ENCODE results near the gene ADAT3. TPM values are rescaled to one million over a fixed set of nuclear protein-coding genes. Genes with fewer than 3 reads are reported as not detected.
"Not testable (repeated sequence)": the region's sequence is repeated elsewhere in the genome, so short reads cannot be mapped to it uniquely, and the experiment has no call there.

ADAT3 gene
- total RNA-seq, 5 donors from 2014 or later (not counting 1 experiment from before 2014, with no cell fraction given): 6.0 to 16.1 (median 7.7) TPM

DNA sequence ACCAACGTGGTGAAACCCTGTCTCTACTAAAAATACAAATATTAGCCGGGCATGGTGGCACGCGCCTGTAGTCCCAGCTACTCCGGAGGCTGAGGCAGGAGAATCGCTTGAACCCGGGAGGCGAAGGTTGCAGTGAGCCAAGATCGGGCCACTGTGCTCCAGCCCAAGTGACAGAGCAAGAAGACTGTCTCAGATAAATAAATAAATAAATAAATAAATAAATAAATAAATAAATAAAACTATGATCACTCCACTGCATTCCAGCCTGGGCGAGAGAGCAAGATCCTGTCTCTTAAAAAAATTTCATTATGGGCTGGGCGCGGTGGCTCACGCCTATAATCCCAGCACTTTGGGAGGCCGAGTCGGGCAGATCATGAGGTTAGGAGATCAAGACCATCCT lies 18.8 kb upstream of the ADAT3 start:
- H3K27me3 Mint-ChIP-seq; H3K9me3 ChIP-seq; H3K27me3 ChIP-seq (replicated peaks in 1 of 2; ENCODE audit: control insufficient read depth in 2 of 2, extremely low read depth in 1 of 2, insufficient read depth in 2 of 2, low read length in 1 of 2); ATAC-seq (replicated peaks in 1 of 4); DNase-seq; H3K36me3 ChIP-seq (ENCODE audit: control insufficient read depth in 2 of 2, extremely low read depth in 1 of 2, insufficient read depth in 1 of 2, low read length in 1 of 2); H3K27ac Mint-ChIP-seq; CTCF ChIA-PET; H3K27ac ChIP-seq (ENCODE audit: low read length); H3K4me3 ChIP-seq (ENCODE audit: control insufficient read depth in 1 of 2, extremely low read depth in 1 of 2, low read length in 1 of 2); H3K9me3 Mint-ChIP-seq; POLR2A ChIA-PET: not testable (repeated sequence)
- H3K4me1 ChIP-seq (ENCODE audit: control insufficient read depth in 1 of 2, extremely low read depth in 1 of 2, insufficient read depth in 2 of 2, low read length in 2 of 2): peaks cover 17 to 41% of the 10 kb centered on the region in 2 experiments
- peak overlapping the region in 1 of 3 donors; percentile 94 for H3K4me3 Mint-ChIP-seq
- 93% methylated on average over 9 of the region's 15 CpGs for WGBS (ENCODE audit: insufficient coverage)
- H3K36me3 Mint-ChIP-seq: peaks cover 11% of the 10 kb centered on the region
- peaks cover 24 to 37% (median 31%) of the 10 kb centered on the region in 3 donors for H3K4me1 Mint-ChIP-seq

DNA sequence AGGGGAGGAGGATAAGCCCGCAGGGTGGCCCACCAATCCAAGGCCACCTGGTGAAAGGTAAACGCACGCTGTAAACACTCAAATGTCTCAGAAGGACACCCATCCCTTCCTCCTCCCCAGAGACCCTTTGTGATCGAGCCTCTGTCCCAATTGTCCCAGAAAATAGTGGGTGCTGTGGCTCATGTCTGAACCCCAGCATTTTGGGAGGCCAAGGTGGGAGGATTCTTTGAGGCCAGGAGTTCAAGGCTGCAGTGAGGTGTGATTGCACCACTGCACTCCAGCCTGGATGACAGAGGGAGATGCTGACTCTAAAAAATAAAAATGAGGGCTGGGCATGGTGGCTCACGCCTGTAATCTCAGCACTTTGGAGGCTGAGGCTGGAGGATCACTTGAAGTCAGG lies 16.8 kb upstream of the ADAT3 start:
- no peak for ATAC-seq (replicated peaks in 1 of 4)
- Histone ChIP-seq H3K4me3 (ENCODE audit: control insufficient read depth in 1 of 2, extremely low read depth in 1 of 2, low read length in 1 of 2) (no peak overlapping the region), H3K36me3 (ENCODE audit: control insufficient read depth in 2 of 2, extremely low read depth in 1 of 2, insufficient read depth in 1 of 2, low read length in 1 of 2) (no peaks in the 10 kb centered on the region), H3K27ac (ENCODE audit: low read length) (no peak overlapping the region), H3K9me3 (no peaks in the 10 kb centered on the region), H3K27me3 (replicated peaks in 1 of 2; ENCODE audit: control insufficient read depth in 2 of 2, extremely low read depth in 1 of 2, insufficient read depth in 2 of 2, low read length in 1 of 2) (no peaks in the 10 kb centered on the region), H3K4me1 (ENCODE audit: control insufficient read depth in 1 of 2, extremely low read depth in 1 of 2, insufficient read depth in 2 of 2, low read length in 2 of 2) (peaks cover 3 to 22% of the 10 kb centered on the region in 2 experiments)
- Mint-ChIP-seq H3K36me3 (peaks cover 7% of the 10 kb centered on the region), H3K4me3 (no peak overlapping the region), H3K27me3 (no peaks in the 10 kb centered on the region), H3K9me3 (no peaks in the 10 kb centered on the region), H3K27ac (no peak overlapping the region), H3K4me1 (peaks cover 9 to 21% (median 17%) of the 10 kb centered on the region in 3 donors)
- ChIA-PET POLR2A (no interaction called here), CTCF (no interaction called here)
- 73% methylated on average over 1 of the region's 5 CpGs for WGBS (ENCODE audit: insufficient coverage)
- DNase-seq: no peak

DNA sequence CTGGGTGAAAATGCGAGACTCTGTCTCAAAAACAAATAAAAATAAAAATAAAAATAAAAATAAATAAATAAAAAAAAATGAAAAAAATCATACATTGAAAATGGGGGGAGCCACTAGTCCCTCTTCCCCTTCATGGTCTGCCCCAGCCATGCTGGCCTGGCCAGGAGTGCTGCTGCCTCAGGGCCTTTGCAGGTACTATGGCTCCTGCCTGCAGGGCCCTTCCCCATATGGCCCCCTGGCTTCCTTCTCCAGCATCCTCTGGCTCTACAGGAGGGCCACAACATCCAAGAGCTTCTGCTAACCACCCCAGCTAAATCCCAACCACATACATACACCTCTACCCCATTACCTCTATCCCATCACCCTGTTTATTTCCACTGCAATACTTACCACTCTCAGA lies 15.3 kb upstream of the ADAT3 start:
- peak overlapping the region in 1 of 2 donors; percentile 0 for H3K27ac Mint-ChIP-seq
- Histone ChIP-seq H3K9me3 (no peaks in the 10 kb centered on the region), H3K36me3 (ENCODE audit: control insufficient read depth in 2 of 2, extremely low read depth in 1 of 2, insufficient read depth in 1 of 2, low read length in 1 of 2) (no peaks in the 10 kb centered on the region), H3K4me1 (ENCODE audit: control insufficient read depth in 1 of 2, extremely low read depth in 1 of 2, insufficient read depth in 2 of 2, low read length in 2 of 2) (peaks cover 0 to 20% of the 10 kb centered on the region in 2 experiments), H3K27me3 (replicated peaks in 1 of 2; ENCODE audit: control insufficient read depth in 2 of 2, extremely low read depth in 1 of 2, insufficient read depth in 2 of 2, low read length in 1 of 2) (no peaks in the 10 kb centered on the region), H3K27ac (ENCODE audit: low read length) (no peak overlapping the region), H3K4me3 (ENCODE audit: control insufficient read depth in 1 of 2, extremely low read depth in 1 of 2, low read length in 1 of 2) (no peak overlapping the region)
- WGBS (ENCODE audit: insufficient coverage): no CpG with 5 or more reads among the region's 1 CpG
- ChIA-PET CTCF (no interaction called here), POLR2A (no interaction called here)
- no peaks in the 10 kb centered on the region for H3K9me3 Mint-ChIP-seq
- H3K36me3 Mint-ChIP-seq: no peaks in the 10 kb centered on the region
- ATAC-seq (replicated peaks in 1 of 4): no peak
- no peak overlapping the region for H3K4me3 Mint-ChIP-seq
- no peaks in the 10 kb centered on the region for H3K27me3 Mint-ChIP-seq
- H3K4me1 Mint-ChIP-seq: peaks cover 5 to 12% (median 11%) of the 10 kb centered on the region in 3 donors
- no peak for DNase-seq

DNA sequence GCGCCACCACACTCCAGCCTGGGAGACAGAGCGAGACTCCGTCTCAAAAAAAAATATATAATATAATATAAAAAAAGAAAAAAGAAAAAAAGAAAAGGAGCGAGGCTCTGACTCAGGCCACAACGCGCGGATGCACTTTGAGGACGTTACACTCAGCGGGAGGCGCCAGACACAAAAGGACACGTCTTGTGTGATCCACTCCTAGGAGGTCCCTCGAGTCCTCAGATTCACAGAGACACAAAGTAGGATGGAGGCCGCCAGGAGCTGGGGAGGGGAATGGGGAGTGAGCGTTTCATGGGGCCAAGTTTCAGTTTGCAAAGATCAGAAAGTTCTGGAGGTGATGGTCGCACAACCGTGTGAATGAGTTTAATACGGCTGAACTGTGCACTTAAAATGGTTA lies 11.4 kb upstream of the ADAT3 start:
- Mint-ChIP-seq H3K27me3 (no peaks in the 10 kb centered on the region), H3K36me3 (no peaks in the 10 kb centered on the region), H3K9me3 (no peaks in the 10 kb centered on the region), H3K4me3 (peak overlapping the region in 2 of 3 donors; percentile 34 to 86), H3K4me1 (peaks cover 32 to 38% (median 37%) of the 10 kb centered on the region in 3 donors), H3K27ac (no peak overlapping the region)
- no peaks in the 10 kb centered on the region for H3K9me3 ChIP-seq
- H3K4me1 ChIP-seq (ENCODE audit: control insufficient read depth in 1 of 2, extremely low read depth in 1 of 2, insufficient read depth in 2 of 2, low read length in 2 of 2): peaks cover 17 to 48% of the 10 kb centered on the region in 2 experiments
- ATAC-seq (replicated peaks in 1 of 4) (no peak), DNase-seq (no peak)
- POLR2A ChIA-PET: interaction anchor here in 1 of 2 donors (0.5 kb wide), 1 partner anchor 489 kb away, joined by 6 read pairs; no protein-coding TSS in a partner anchor
- WGBS (ENCODE audit: insufficient coverage): 96% methylated on average over 13 of the region's 17 CpGs
- no peaks in the 10 kb centered on the region for H3K36me3 ChIP-seq (ENCODE audit: control insufficient read depth in 2 of 2, extremely low read depth in 1 of 2, insufficient read depth in 1 of 2, low read length in 1 of 2)
- H3K27me3 ChIP-seq (replicated peaks in 1 of 2; ENCODE audit: control insufficient read depth in 2 of 2, extremely low read depth in 1 of 2, insufficient read depth in 2 of 2, low read length in 1 of 2): no peaks in the 10 kb centered on the region
- no peak overlapping the region for H3K27ac ChIP-seq (ENCODE audit: low read length)
- no peak overlapping the region for H3K4me3 ChIP-seq (ENCODE audit: control insufficient read depth in 1 of 2, extremely low read depth in 1 of 2, low read length in 1 of 2)
- CTCF ChIA-PET: interaction anchor here in 1 of 2 donors (0.5 kb wide), 1 partner anchor 198 kb away, joined by 8 read pairs; no protein-coding TSS in a partner anchor

DNA sequence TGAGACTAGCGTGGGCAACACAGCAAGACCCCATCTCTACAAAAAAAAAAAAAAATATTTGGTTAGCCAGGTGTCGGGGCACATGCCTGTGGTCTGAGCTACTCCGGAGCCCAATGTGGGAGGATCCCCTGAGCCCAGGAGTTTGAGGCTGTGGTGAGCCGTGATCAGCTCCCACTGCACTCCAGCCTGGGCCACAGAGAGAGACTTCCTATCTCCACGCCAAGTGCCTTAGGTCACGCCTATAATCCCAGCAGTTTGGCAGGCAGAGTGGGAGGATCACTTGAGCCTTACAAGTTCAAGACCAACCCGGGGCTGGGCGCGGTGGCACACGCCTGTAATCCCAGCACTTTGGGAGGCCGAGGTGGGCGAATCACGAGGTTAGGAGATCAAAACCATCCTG lies 8.7 kb upstream of the ADAT3 start:
- Histone ChIP-seq H3K27me3 (replicated peaks in 1 of 2; ENCODE audit: control insufficient read depth in 2 of 2, extremely low read depth in 1 of 2, insufficient read depth in 2 of 2, low read length in 1 of 2) (no peaks in the 10 kb centered on the region), H3K27ac (ENCODE audit: low read length) (peak overlapping the region; percentile 79), H3K36me3 (ENCODE audit: control insufficient read depth in 2 of 2, extremely low read depth in 1 of 2, insufficient read depth in 1 of 2, low read length in 1 of 2) (no peaks in the 10 kb centered on the region), H3K4me3 (ENCODE audit: control insufficient read depth in 1 of 2, extremely low read depth in 1 of 2, low read length in 1 of 2) (no peak overlapping the region), H3K4me1 (ENCODE audit: control insufficient read depth in 1 of 2, extremely low read depth in 1 of 2, insufficient read depth in 2 of 2, low read length in 2 of 2) (peaks cover 17 to 48% of the 10 kb centered on the region in 2 experiments), H3K9me3 (no peaks in the 10 kb centered on the region)
- POLR2A ChIA-PET: interaction anchor here in 1 of 2 donors (0.7 kb wide), 1 partner anchor 727 kb away, joined by 3 read pairs; no protein-coding TSS in a partner anchor
- H3K27me3 Mint-ChIP-seq: no peaks in the 10 kb centered on the region
- DNase-seq: no peak
- H3K27ac Mint-ChIP-seq: peak overlapping the region; percentile 52 to 94
- CTCF ChIA-PET: interaction anchor here in 1 of 2 donors (0.6 to 0.7 kb wide), 2 partner anchors 15 to 33 kb away, joined by 4 read pairs; no protein-coding TSS in a partner anchor
- WGBS (ENCODE audit: insufficient coverage): 62% methylated on average over 7 of the region's 13 CpGs
- no peaks in the 10 kb centered on the region for H3K36me3 Mint-ChIP-seq
- no peaks in the 10 kb centered on the region for H3K9me3 Mint-ChIP-seq
- no peak for ATAC-seq (replicated peaks in 1 of 4)
- peak overlapping the region in 2 of 3 donors; percentile 80 to 86 for H3K4me3 Mint-ChIP-seq
- H3K4me1 Mint-ChIP-seq: peaks cover 30 to 38% (median 32%) of the 10 kb centered on the region in 3 donors

DNA sequence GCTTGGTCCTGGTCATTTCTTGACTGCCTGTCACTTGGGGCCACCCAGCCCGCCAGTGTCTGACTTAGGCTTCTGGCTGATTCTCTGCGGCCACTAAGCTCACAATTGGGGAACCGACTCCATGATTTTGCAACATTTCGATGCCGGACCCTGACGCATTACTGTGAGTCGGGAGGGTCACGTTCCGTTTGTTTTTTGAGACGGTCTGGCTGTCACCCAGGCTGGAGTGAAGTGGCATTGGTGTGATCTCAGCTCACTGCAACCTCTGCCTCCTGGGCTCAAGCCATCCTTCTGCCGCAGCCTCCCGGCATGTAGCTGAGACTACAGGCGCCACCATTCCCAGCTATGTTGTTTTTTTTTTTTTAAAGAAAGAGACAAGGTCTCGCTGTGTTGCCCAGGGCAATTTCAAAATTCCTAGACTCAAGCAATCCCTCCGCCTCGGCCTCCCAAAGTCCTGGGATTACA lies 3.2 kb upstream of the ADAT3 start:
- no peak overlapping the region for H3K27ac ChIP-seq (ENCODE audit: low read length)
- Mint-ChIP-seq H3K36me3 (no peaks in the 10 kb centered on the region), H3K4me3 (no peak overlapping the region), H3K27ac (no peak overlapping the region), H3K4me1 (peaks cover 29 to 39% (median 38%) of the 10 kb centered on the region in 3 donors), H3K9me3 (no peaks in the 10 kb centered on the region), H3K27me3 (no peaks in the 10 kb centered on the region)
- no peak for ATAC-seq (replicated peaks in 1 of 4)
- H3K27me3 ChIP-seq (replicated peaks in 1 of 2; ENCODE audit: control insufficient read depth in 2 of 2, extremely low read depth in 1 of 2, insufficient read depth in 2 of 2, low read length in 1 of 2): no peaks in the 10 kb centered on the region
- peaks cover 9 to 41% of the 10 kb centered on the region in 2 experiments for H3K4me1 ChIP-seq (ENCODE audit: control insufficient read depth in 1 of 2, extremely low read depth in 1 of 2, insufficient read depth in 2 of 2, low read length in 2 of 2)
- H3K36me3 ChIP-seq (ENCODE audit: control insufficient read depth in 2 of 2, extremely low read depth in 1 of 2, insufficient read depth in 1 of 2, low read length in 1 of 2): no peaks in the 10 kb centered on the region
- 97% methylated on average over 13 of the region's 16 CpGs for WGBS (ENCODE audit: insufficient coverage)
- H3K4me3 ChIP-seq (ENCODE audit: control insufficient read depth in 1 of 2, extremely low read depth in 1 of 2, low read length in 1 of 2): no peak overlapping the region
- POLR2A ChIA-PET: interaction anchor here in 1 of 2 donors (0.7 kb wide), 1 partner anchor 16 kb away, joined by 5 read pairs; no protein-coding TSS in a partner anchor
- CTCF ChIA-PET: no interaction called here
- peak in 1 of 35 experiments; percentile 42 for DNase-seq
- no peaks in the 10 kb centered on the region for H3K9me3 ChIP-seq

Data from T-cell (primary cell).